Large intestine (tissue), 3 donors: ENCODE data around the gene CCDC71L. TPM values are rescaled to one million over a fixed set of nuclear protein-coding genes. Genes with fewer than 3 reads are reported as not detected.
A peak's percentile ranks its signal among the peaks of the same experiment; 100 is the strongest.

Experiments used
- DNase-seq, 2 donors: peaks; one replicate each; pipeline versions ENCODE4 v3.0.0 to v3.0.0-alpha.2; 2013
- H3K27ac ChIP-seq: one replicate; pipeline ENCODE4 v1.5.1; 2013; ENCODE audit warnings: low read length
- H3K27me3 ChIP-seq: 2 replicates; pipeline ENCODE4 v1.6.1; 2013; ENCODE audit warnings: low read length; ENCODE audit not compliant: control insufficient read depth, insufficient read depth
- H3K36me3 ChIP-seq: 2 replicates; pipeline ENCODE4 v1.6.1; 2013; ENCODE audit warnings: low read length; ENCODE audit not compliant: control insufficient read depth, insufficient read depth
- H3K4me1 ChIP-seq: one replicate; pipeline ENCODE4 v1.6.1; 2013; ENCODE audit warnings: low read length; ENCODE audit not compliant: control insufficient read depth, insufficient read depth
- H3K4me3 ChIP-seq: one replicate; pipeline ENCODE4 v1.5.1; 2013; ENCODE audit warnings: low read length
- H3K9me3 ChIP-seq: one replicate; pipeline ENCODE4 v1.6.1; 2013; ENCODE audit warnings: mild to moderate bottlenecking, low read depth, low read length, moderate library complexity; ENCODE audit not compliant: control insufficient read depth
- WGBS: methylation state at CpG from one replicate; pipeline ENCODE4 v1.1.5; 2013; ENCODE audit warnings: low lambda C conversion rate; ENCODE audit not compliant: insufficient coverage; 5-methylcytosine and 5-hydroxymethylcytosine counted together
- polyA plus RNA-seq: library from polyadenylated mRNA; unstranded; fragments of 120-200 nt; gene quantifications from one replicate; pipeline ENCODE4 v1.2.1, GENCODE V29; 2013

CCDC71L gene
- polyA plus RNA-seq, 1 donor: 11.5 TPM

DNA sequence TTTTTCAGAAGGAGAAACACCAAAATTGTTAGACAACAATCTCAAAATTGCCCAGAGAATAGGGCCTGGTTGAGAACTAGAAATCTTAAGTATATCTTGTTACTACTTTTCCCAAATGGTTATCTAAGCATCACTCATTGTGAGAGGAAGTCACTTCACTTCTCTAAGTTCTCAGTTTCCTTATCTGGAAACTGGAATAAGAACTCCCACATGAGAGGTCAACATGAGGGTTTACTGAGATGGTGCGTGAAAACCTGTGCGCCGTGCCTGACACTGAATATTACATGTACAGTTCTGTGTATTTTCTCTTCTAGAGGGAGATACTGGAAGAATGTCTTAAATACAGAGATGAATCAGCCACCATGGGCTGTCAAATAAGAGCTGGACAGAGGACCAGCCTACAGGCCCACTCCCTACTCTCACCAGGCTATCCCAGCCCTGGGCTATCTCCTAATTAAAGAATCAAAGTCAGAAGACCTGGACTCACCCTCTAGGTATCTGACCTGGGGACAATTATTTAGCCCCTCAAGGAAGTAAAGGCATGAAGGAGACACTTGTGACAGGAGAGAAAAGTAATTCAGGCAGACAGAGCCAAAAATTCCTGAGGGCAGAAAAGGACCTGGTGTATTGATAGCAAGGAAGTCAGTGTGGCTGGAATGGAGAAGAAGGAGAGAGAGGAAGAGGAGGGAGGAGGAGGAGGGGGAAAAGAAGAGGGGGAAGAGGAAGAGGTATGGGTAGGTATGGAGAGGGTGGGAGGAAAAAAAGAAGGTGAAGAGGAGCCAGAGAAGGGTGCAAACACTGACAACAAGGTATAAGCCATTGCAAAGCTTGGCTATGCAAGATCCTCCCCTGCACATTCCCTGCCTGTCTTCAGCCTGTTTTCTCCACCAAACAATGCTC is 44.9 kb downstream of the CCDC71L start:
- Histone ChIP-seq H3K9me3 (peaks cover 5% of the 10 kb centered on the region), H3K27me3 (no peaks in the 10 kb centered on the region), H3K36me3 (no peaks in the 10 kb centered on the region), H3K4me3 (no peak overlapping the region), H3K4me1 (peaks cover 3% of the 10 kb centered on the region), H3K27ac (no peak overlapping the region)
- no peak for DNase-seq
- WGBS: no CpG with 5 or more reads among the region's 3 CpGs

DNA sequence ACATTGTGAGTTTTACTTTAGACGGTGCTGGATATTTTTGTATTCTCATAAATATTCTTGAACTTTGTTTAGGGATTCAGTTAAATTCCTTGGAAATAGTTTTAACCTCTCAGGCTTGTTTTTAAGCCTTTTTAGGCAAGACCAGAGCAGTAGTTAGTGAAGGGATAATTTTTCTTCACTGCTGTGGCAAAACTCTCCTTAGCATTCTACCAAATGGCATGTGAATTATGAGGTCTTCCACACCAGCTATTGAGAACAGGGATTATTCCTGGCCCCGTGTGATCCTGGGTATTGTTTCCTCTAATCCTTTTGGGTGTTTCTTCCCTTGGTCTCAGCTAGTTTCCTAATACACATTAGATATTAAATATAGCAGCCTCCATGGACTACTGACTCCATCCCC is 46.2 kb downstream of the CCDC71L start:
- Histone ChIP-seq H3K27me3 (no peaks in the 10 kb centered on the region), H3K4me1 (peaks cover 11% of the 10 kb centered on the region), H3K27ac (no peak overlapping the region), H3K9me3 (peaks cover 5% of the 10 kb centered on the region), H3K4me3 (no peak overlapping the region), H3K36me3 (no peaks in the 10 kb centered on the region)
- 100% methylated on average over 1 of the region's 2 CpGs for WGBS
- no peak for DNase-seq

GRCh38 chr7:106613848-106614560 is 47.0 kb downstream of the CCDC71L start:
- Histone ChIP-seq H3K27ac (no peak overlapping the region), H3K4me1 (peaks cover 18% of the 10 kb centered on the region), H3K27me3 (no peaks in the 10 kb centered on the region), H3K4me3 (no peak overlapping the region), H3K36me3 (no peaks in the 10 kb centered on the region), H3K9me3 (peaks cover 5% of the 10 kb centered on the region)
- DNase-seq: no peak

DNA sequence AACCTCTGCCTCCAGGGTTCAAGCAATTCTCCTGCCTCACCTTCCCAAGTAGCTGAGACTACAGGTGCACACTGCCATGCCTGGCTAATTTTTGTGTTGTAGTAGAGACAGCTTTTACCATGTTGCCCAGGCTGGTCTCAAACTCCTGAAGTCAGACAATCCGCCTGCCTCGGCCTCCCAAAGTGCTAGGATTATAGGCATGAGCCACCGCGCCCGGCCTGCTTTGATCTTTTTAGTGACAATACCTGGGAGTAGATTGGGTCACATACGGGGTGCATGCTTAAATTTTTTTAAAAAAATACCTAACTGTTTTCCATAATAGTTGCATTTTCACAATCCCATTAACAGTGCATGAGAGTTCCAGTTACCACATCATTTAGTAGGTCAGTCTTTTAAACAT is 47.7 kb downstream of the CCDC71L start:
- no CpG with 5 or more reads among the region's 6 CpGs for WGBS

GRCh38 chr7:106612432-106612831 is 48.5 kb downstream of the CCDC71L start:
- H3K4me3 ChIP-seq: no peak overlapping the region
- H3K9me3 ChIP-seq: peaks cover 5% of the 10 kb centered on the region
- peaks cover 31% of the 10 kb centered on the region for H3K4me1 ChIP-seq
- H3K36me3 ChIP-seq: no peaks in the 10 kb centered on the region
- no peaks in the 10 kb centered on the region for H3K27me3 ChIP-seq
- WGBS: 83% methylated on average over 1 of the region's 1 CpG
- no peak for DNase-seq
- no peak overlapping the region for H3K27ac ChIP-seq

More for the DNA sequence above, 47.7 kb downstream of the CCDC71L start:
- DNase-seq: no peak
- no peak overlapping the region for H3K4me3 ChIP-seq
- peaks cover 23% of the 10 kb centered on the region for H3K4me1 ChIP-seq
- H3K9me3 ChIP-seq: peaks cover 5% of the 10 kb centered on the region
- H3K27ac ChIP-seq: no peak overlapping the region
- H3K36me3 ChIP-seq: no peaks in the 10 kb centered on the region
- no peaks in the 10 kb centered on the region for H3K27me3 ChIP-seq

- Histone ChIP-seq H3K4me1 (peaks cover 33% of the 10 kb centered on the region), H3K4me3 (no peak overlapping the region), H3K27ac (no peak overlapping the region), H3K27me3 (no peaks in the 10 kb centered on the region), H3K9me3 (peaks cover 5% of the 10 kb centered on the region), H3K36me3 (no peaks in the 10 kb centered on the region)
- no peak for DNase-seq
- 57% methylated on average over 1 of the region's 3 CpGs for WGBS
These were observed 49.0 kb downstream of the CCDC71L start for GRCh38 chr7:106611911-106612310.

DNA sequence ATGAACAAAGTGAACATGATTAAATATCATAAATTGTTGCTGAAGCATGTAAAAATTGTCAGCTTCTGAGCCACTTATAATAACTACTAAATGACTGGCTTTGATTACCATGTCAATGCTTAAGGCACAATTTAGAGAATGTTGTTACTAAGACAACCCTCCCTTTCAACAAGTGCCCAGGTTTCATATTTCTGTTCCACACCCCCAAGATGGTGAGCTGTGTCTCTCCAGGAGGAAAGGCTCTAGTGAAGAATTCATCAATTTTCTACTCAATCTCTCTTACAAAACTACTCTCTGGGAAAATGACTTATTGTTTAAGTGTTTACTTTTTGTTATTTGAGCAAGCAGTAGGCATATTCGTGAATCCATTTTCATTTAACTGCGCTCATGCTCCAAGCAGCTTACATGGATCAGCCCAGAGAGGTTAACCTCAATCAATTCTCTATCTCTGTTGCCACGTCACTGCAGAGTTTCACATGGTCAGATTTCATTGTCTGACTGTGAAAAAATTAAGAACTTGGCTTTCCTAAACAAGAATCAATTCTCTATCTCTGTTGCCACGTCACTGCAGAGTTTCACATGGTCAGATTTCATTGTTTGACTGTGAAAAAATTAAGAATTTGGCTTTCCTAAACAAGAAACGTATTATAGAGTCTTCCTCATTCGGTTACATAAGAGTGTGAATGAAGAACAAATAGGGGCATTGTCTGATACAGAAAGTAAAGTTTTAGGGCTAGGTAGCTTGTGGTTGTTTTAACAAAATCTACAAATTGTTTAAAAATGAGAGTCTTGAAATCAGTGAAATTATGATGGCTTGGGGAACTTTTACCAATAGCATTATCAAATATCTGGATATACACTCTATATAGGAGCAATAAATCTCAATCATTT is 49.7 kb downstream of the CCDC71L start:
- Histone ChIP-seq H3K36me3 (no peaks in the 10 kb centered on the region), H3K27me3 (no peaks in the 10 kb centered on the region), H3K27ac (no peak overlapping the region), H3K4me3 (no peak overlapping the region), H3K9me3 (peaks cover 5% of the 10 kb centered on the region), H3K4me1 (peaks cover 33% of the 10 kb centered on the region)
- 100% methylated on average over 2 of the region's 6 CpGs for WGBS
- no peak for DNase-seq

DNA sequence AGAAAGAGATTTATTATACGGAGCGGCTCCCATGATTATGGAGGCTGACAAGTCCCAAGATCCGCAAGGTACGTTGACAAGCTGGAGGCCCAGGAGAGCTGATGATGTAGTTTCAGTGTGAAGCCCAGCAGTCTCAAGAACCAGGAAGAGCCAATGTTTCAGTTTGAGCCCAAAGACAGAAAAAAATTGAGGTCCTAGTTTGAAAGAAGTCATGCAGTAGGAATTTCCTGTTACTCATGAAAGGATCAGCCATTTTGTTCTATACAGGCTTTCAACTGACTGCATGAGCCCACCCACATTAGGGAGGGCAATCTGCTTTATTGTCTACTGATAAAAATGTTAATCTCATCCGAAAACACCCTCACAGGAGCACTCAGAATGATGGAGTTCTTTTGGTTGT is 51.5 kb downstream of the CCDC71L start:
- Histone ChIP-seq H3K4me1 (peaks cover 33% of the 10 kb centered on the region), H3K27me3 (no peaks in the 10 kb centered on the region), H3K4me3 (no peak overlapping the region), H3K27ac (peak overlapping the region; percentile 90), H3K36me3 (no peaks in the 10 kb centered on the region), H3K9me3 (peaks cover 5% of the 10 kb centered on the region)
- 87% methylated on average over 3 of the region's 5 CpGs for WGBS
- DNase-seq: no peak

DNA sequence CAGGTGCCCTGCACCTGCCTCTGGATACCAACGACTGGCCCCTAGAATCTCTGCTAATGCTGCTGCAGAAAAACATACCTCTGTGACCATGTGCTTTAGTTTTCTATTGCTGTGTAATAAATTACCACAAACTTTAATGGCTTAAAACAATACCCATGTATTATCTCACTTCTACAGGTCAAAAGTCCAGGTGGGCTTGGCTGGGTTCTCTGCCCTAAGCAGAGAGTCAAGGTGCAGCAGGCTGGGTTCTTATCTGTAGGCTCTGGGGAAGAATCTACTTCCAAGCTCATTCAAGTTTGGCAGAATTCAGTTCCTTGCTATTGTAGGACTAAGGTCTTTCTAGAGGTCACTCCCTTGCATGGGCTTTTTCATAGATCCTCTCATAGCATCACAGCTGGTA is 52.3 kb downstream of the CCDC71L start:
- peak overlapping the region; percentile 90 for H3K27ac ChIP-seq
- H3K27me3 ChIP-seq: no peaks in the 10 kb centered on the region
- no peaks in the 10 kb centered on the region for H3K36me3 ChIP-seq
- DNase-seq: peak; percentile 88 to 96
- peaks cover 5% of the 10 kb centered on the region for H3K9me3 ChIP-seq
- H3K4me1 ChIP-seq: peaks cover 33% of the 10 kb centered on the region
- no peak overlapping the region for H3K4me3 ChIP-seq
- no CpG with 5 or more reads among the region's 1 CpG for WGBS
